ENCODE results near the gene KRT13.

DNA sequence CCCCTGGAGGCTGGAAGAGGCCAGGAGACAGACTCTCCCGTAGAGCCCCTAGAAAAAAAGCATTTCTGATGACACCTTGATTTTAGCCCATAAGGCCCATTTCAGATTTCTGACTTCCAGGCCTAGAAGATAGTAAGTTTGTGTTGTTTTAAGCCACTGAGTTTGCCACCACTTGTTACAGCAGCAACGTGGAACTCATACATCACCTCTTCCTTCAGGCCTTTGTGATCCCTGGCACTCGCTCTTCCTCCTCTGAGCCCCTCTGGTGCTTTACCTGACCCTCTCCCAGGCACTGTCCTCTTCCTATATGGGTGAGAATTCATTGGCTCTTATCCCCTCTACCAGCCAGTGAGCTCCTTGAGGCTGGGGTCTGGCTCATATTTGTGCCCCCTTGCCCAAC lies 41.4 kb upstream of the KRT13 start:
- TF ChIP-seq FOXA1 (IDR thresholded peaks at IDR 0.05) (no peak), REST (IDR thresholded peaks at IDR 0.05) (no peak), RAD21 (IDR thresholded peaks at IDR 0.05) (no peak), TAF1 (conservative IDR thresholded peaks at IDR 0.05) (no peak), GABPA (IDR thresholded peaks at IDR 0.05 in 1 of 2, conservative IDR thresholded peaks at IDR 0.05 in 1 of 2) (no peak), FOXA2 (IDR thresholded peaks at IDR 0.05) (no peak), YY1 (IDR thresholded peaks at IDR 0.05) (no peak)
- TF ChIP-seq, protein P1, sequence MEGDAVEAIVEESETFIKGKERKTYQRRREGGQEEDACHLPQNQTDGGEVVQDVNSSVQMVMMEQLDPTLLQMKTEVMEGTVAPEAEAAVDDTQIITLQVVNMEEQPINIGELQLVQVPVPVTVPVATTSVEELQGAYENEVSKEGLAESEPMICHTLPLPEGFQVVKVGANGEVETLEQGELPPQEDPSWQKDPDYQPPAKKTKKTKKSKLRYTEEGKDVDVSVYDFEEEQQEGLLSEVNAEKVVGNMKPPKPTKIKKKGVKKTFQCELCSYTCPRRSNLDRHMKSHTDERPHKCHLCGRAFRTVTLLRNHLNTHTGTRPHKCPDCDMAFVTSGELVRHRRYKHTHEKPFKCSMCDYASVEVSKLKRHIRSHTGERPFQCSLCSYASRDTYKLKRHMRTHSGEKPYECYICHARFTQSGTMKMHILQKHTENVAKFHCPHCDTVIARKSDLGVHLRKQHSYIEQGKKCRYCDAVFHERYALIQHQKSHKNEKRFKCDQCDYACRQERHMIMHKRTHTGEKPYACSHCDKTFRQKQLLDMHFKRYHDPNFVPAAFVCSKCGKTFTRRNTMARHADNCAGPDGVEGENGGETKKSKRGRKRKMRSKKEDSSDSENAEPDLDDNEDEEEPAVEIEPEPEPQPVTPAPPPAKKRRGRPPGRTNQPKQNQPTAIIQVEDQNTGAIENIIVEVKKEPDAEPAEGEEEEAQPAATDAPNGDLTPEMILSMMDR (IDR thresholded peaks at IDR 0.05; ENCODE audit: low read depth, low read length, missing input control), result no peak
- TF ChIP-seq, protein P2, sequence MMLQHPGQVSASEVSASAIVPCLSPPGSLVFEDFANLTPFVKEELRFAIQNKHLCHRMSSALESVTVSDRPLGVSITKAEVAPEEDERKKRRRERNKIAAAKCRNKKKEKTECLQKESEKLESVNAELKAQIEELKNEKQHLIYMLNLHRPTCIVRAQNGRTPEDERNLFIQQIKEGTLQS (IDR thresholded peaks at IDR 0.05), result no peak
- TF ChIP-seq, protein P3, sequence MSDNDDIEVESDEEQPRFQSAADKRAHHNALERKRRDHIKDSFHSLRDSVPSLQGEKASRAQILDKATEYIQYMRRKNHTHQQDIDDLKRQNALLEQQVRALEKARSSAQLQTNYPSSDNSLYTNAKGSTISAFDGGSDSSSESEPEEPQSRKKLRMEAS (IDR thresholded peaks at IDR 0.05), result no peak
- TF ChIP-seq, protein P4, sequence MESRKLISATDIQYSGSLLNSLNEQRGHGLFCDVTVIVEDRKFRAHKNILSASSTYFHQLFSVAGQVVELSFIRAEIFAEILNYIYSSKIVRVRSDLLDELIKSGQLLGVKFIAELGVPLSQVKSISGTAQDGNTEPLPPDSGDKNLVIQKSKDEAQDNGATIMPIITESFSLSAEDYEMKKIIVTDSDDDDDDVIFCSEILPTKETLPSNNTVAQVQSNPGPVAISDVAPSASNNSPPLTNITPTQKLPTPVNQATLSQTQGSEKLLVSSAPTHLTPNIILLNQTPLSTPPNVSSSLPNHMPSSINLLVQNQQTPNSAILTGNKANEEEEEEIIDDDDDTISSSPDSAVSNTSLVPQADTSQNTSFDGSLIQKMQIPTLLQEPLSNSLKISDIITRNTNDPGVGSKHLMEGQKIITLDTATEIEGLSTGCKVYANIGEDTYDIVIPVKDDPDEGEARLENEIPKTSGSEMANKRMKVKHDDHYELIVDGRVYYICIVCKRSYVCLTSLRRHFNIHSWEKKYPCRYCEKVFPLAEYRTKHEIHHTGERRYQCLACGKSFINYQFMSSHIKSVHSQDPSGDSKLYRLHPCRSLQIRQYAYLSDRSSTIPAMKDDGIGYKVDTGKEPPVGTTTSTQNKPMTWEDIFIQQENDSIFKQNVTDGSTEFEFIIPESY (IDR thresholded peaks at IDR 0.05), result no peak
